ENCODE results near the gene TENT5C.

DNA sequence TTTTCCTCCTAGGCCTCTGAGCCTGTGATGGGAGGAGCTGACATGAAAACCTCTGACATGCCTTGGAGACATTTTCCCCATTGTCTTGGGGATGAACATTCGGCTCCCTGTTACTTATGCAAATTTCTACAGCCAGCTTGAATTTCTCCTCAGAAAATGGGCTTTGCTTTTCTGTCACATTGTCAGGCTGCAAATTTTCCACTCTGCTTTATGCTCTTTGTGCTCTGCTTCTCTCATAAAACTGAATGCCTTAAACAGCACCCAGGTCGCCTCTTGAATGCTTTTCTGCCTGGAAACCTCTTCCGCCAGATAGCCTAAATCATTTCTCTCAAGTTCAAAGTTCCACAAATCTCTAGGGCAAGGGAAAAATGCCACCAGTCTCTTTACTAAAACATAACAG, 46.7 kb upstream of the TENT5C start:
- TF ChIP-seq ZNF24 (IDR thresholded peaks at IDR 0.05): no peak
- TF ChIP-seq ZNF335 (CRISPR knock-in tag; IDR thresholded peaks at IDR 0.05): no peak
- no peak for TF ChIP-seq IRF2 (CRISPR knock-in tag; IDR thresholded peaks at IDR 0.05)
- TF ChIP-seq ESRRA (CRISPR knock-in tag; IDR thresholded peaks at IDR 0.05; ENCODE audit: low read depth): no peak
- TF ChIP-seq ZSCAN29 (CRISPR knock-in tag; conservative IDR thresholded peaks at IDR 0.05): no peak
- TF ChIP-seq POLR2AphosphoS5 (IDR thresholded peaks at IDR 0.05; ENCODE audit: low read depth, low read length): no peak
- TF ChIP-seq, protein P1, sequence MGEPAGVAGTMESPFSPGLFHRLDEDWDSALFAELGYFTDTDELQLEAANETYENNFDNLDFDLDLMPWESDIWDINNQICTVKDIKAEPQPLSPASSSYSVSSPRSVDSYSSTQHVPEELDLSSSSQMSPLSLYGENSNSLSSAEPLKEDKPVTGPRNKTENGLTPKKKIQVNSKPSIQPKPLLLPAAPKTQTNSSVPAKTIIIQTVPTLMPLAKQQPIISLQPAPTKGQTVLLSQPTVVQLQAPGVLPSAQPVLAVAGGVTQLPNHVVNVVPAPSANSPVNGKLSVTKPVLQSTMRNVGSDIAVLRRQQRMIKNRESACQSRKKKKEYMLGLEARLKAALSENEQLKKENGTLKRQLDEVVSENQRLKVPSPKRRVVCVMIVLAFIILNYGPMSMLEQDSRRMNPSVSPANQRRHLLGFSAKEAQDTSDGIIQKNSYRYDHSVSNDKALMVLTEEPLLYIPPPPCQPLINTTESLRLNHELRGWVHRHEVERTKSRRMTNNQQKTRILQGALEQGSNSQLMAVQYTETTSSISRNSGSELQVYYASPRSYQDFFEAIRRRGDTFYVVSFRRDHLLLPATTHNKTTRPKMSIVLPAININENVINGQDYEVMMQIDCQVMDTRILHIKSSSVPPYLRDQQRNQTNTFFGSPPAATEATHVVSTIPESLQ (CRISPR knock-in tag; conservative IDR thresholded peaks at IDR 0.05): no peak
- TF ChIP-seq ZBTB8A (CRISPR knock-in tag; IDR thresholded peaks at IDR 0.05; ENCODE audit: borderline replicate concordance, low read depth): no peak

Measured in HepG2 (cell line).